Measurements from ENCODE around the gene ZNF669.

DNA sequence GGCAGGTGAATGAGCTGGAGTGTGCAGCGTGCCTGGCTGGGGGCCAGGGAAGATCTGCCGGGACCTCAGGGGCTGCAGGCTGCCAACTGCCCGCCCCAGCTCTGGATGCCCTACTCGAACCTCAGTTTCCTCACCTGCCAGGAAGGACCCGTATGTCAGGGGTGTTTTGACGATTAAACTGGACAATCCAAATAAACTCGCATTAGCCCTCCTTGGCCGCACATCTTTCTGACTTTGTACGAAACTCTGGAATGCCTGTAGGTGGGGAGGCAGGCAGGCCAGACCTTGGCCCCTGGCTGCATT is 8.3 kb upstream of the ZNF669 start:
- TF ChIP-seq, protein P1, sequence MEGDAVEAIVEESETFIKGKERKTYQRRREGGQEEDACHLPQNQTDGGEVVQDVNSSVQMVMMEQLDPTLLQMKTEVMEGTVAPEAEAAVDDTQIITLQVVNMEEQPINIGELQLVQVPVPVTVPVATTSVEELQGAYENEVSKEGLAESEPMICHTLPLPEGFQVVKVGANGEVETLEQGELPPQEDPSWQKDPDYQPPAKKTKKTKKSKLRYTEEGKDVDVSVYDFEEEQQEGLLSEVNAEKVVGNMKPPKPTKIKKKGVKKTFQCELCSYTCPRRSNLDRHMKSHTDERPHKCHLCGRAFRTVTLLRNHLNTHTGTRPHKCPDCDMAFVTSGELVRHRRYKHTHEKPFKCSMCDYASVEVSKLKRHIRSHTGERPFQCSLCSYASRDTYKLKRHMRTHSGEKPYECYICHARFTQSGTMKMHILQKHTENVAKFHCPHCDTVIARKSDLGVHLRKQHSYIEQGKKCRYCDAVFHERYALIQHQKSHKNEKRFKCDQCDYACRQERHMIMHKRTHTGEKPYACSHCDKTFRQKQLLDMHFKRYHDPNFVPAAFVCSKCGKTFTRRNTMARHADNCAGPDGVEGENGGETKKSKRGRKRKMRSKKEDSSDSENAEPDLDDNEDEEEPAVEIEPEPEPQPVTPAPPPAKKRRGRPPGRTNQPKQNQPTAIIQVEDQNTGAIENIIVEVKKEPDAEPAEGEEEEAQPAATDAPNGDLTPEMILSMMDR (IDR thresholded peaks at IDR 0.05): no peak
- no peak for TF ChIP-seq POLR2A (IDR thresholded peaks at IDR 0.05)

All from testis (tissue), 2 donors.